ENCODE data around the gene CRIP1. TPM values are rescaled to one million over a fixed set of nuclear protein-coding genes. Genes with fewer than 3 reads are reported as not detected.

CRIP1 gene
- total RNA-seq, 1 donor from 2014 or later, result 12.2 TPM

DNA sequence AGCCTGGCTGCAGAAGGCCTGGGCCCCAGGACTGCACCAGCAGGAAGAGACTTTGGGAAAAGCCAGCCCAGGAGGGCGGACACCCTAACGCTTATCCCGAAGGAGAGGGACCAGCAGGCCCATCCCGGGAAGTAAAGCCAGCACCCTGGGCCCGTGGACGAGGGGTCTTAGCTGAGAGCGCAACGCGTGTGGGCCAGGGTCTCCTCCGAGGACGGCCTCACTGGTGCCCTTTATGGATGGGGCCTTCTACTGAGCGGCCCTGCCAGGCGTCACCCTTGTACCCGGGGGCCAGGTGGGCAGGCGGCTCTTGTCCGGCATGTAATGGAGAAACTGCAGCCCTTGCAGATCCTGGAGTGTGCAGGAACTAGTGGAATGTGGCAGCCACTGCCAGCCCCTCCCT lies 18.4 kb downstream of the CRIP1 start:
- DNase-seq (ENCODE audit: low read depth), result no peak

GRCh38 chr14:105507247-105507646 lies 20.6 kb downstream of the CRIP1 start:
- DNase-seq (ENCODE audit: low read depth), result no peak

DNA sequence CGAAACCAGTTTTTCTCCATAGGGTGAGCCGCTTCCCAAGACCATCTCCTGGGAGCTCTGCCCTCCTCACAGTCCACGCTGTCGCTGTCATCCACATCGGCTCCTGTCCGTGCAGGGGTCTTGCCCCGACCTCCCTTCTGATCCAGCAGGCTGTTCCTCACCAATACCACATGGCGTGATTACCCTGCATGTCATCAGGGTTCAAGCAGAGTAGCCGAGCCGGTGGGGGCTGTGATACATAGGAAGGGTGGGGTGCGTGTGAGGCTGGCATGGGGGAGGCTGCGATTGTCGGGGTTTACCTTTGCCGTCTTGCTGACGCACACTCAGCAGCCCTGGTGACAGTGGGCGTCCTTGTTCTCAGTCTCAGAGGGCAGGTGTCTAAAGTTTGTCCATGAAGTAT lies 21.4 kb downstream of the CRIP1 start:
- no peak for DNase-seq (ENCODE audit: low read depth)

- no peak for DNase-seq (ENCODE audit: low read depth)
Observed at GRCh38 chr14:105508601-105509000, 21.9 kb downstream of the CRIP1 start.

- no peak for DNase-seq (ENCODE audit: low read depth)
Observed at GRCh38 chr14:105517096-105517495, 30.4 kb downstream of the CRIP1 start.

GRCh38 chr14:105519946-105520698 lies 33.4 kb downstream of the CRIP1 start:
- DNase-seq (ENCODE audit: low read depth), result no peak

GRCh38 chr14:105525326-105525725 lies 38.6 kb downstream of the CRIP1 start:
- no peak for DNase-seq (ENCODE audit: low read depth)

GRCh38 chr14:105525861-105526775 lies 39.4 kb downstream of the CRIP1 start, which contains the start of gene TMEM121:
Gene TMEM121 (plus strand): TSS chr14:105526583. CDS start chr14:105528835, 2,252 bp downstream.
- no peak for DNase-seq (ENCODE audit: low read depth)

DNA sequence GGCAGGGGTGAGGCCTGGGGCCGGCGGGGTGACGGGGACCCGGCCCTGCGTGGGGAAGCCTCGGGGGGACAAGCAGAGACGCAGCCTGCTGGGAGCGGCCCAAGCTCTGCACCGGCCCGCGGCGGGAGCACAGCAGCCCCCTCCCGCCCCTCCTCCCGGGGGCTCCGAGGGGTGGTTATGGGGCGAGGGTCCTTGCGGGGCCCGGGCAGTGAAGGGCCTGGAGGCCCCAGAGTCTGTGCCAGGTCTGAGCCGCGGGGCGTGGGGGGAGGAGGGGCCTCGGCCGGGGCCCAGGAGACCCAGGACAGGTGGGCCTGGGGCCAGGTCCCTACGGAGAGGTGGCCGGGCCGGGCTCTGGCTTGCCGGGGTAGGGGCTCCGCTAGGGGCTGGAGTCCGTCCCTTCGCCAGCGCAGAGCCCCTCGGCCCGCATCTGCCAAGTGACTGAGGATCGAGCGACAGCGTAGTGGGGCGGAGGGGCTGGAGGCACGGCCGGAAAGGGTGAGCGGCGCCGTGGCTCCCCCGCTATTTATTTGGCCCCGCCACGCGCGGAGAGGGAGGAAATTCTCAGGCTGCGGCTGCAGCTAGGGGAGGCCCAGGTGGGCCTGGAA lies 40.2 kb downstream of the CRIP1 start:
- DNase-seq (ENCODE audit: low read depth), result no peak

- DNase-seq (ENCODE audit: low read depth), result no peak
Observed at GRCh38 chr14:105527381-105527825, 40.7 kb downstream of the CRIP1 start.

DNA sequence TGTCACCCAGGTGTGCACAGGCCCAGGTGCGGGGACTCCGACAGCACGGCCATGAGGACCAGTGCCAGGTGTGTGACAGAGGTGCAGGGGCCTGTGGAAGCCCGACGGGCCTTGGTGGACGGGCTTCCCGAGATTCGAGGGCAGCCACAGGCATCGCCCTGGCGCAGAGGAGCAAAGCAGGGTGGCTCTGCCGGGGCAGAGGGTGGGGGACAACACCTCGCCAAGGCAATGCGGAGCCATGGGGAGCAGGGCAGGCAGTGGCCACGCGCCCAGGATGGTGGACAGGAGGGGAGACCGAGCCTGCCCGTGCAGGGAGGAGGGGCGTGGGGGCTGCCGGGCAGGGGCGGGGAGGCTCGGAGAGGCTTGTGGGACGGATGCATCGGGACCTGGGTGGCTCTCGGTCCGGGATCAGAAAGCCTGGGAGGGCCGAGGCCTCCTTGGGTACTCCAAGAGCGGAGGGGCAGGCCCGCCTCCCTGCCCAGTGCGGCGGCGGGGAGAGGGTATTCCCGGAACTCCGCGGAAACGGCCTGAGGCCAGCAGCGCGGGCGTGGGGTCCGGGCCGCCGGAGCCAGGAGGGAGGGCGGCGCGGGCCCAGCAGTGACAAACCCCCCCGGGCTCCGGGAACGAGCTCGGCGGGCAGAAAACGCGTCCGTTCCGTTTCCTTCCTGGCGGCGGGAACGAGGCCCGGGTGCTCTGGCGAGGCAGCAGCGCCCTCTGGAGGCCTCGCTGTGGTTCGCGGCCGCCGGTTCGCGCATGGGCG lies 41.3 kb downstream of the CRIP1 start:
- DNase-seq (ENCODE audit: low read depth), result peak; percentile 9

DNA sequence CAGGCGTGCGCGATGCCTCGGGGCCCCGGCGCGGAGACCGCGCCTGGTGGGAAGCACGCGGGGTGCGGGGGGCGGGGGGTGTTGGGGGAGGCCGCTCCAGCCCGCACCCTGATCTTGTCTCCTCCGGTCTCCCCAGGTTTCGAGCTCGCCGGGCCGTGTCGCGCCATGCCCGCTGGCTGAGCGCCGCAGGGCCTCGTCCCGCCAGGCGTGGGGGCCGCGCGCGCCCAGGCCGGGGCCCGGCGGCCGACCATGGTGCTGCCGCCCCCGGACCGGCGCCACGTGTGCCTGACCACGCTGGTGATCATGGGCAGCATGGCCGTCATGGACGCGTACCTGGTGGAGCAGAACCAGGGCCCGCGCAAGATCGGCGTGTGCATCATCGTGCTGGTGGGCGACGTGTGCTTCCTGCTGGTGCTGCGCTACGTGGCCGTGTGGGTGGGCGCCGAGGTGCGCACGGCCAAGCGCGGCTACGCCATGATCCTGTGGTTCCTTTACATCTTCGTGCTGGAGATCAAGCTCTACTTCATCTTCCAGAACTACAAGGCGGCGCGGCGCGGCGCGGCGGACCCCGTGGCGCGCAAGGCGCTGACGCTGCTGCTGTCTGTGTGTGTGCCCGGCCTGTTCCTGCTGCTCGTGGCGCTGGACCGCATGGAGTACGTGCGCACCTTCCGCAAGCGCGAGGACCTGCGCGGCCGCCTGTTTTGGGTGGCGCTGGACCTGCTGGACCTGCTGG lies 42.1 kb downstream of the CRIP1 start:
- DNase-seq (ENCODE audit: low read depth), result no peak

- DNase-seq (ENCODE audit: low read depth), result no peak
Observed at GRCh38 chr14:105529319-105529568, 42.6 kb downstream of the CRIP1 start.

- no peak for DNase-seq (ENCODE audit: low read depth)
Observed at GRCh38 chr14:105529569-105530284, 43.0 kb downstream of the CRIP1 start.

GRCh38 chr14:105530285-105531087 lies 43.8 kb downstream of the CRIP1 start:
- DNase-seq (ENCODE audit: low read depth), result no peak

GRCh38 chr14:105531088-105531893 lies 44.6 kb downstream of the CRIP1 start:
- no peak for DNase-seq (ENCODE audit: low read depth)

- no peak for DNase-seq (ENCODE audit: low read depth)
Observed at GRCh38 chr14:105531894-105532623, 45.4 kb downstream of the CRIP1 start.

DNA sequence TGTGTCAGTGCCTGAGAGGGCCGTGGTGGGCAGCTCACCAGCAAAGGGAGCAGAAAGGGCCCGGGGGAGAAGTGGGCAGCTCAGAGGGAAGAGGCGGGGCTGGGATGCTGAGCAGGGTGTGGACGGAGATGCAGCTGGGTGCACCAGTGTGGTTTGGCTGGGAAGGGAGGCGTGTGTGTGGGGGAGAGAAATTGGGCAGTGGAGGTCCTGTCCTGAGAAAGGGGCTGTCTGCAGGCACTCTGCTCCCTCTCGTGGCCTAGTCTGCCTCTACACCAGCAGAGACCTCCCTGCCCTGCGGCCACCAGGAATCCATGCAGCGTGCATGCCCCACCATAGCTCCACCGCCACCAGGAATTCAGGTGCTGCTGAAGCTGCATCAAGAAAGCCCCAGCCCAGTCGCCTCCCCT lies 46.1 kb downstream of the CRIP1 start:
- DNase-seq (ENCODE audit: low read depth), result no peak
